ENCODE data around the gene SLC39A12.
"Not testable (repeated sequence)": the region's sequence is repeated elsewhere in the genome, so short reads cannot be mapped to it uniquely, and the experiment has no call there.

Gene SLC39A12

DNA sequence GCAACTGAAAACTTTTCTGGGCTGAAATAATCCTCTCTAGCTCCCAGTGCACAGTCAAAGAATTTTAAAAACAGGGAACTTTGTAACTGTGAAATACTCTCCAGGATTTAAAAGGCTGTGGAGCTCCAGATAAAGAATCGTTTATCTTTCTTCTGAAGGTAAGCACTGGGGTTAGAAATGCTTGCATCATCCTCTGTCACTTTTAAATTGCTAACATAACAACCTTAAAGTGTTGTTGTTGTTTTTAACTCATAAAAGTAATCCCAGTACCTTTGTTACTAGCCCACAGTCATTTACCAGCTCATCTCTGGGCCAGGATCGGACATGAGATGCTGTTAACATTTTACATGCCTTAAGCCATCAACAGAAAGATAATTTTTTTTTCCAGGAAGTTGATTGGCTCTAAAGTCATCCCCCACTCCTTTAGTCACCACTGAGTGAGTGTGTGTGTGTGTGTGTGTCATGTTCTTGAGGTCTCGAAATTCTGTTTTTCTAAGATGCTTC, at the start of gene SLC39A12:
Gene SLC39A12, plus strand, starts transcription at position 51 of the 504 bp plus-strand sequence. CDS start 1,359 bp downstream, outside the sequence.
- DNase-seq (ENCODE audit: low read depth) = peak; percentile 52

DNA sequence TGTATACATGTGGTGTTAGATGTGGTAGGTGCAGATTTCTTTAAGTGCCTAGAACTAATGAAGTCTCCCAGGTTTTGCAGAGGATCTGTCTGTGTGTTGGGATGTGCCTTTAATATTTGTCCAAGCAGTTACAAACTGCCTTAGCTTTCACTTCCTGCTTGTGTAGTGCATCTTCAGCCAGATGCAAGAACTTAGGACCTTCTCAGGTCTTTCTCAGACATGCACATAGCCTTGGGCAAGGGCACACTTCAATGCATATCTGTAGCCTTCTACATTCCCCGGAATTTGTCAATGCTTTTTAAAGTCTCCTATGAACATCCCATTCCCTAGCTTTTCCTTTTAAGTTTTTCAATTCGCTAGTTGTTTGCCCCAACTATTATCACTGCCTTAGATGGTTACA, 47.2 kb upstream of the SLC39A12 start:
- DNase-seq (ENCODE audit: low read depth) = no peak

GRCh38 chr10:17905491-17905890, 46.2 kb upstream of the SLC39A12 start:
- DNase-seq (ENCODE audit: low read depth) = peak; percentile 44

DNA sequence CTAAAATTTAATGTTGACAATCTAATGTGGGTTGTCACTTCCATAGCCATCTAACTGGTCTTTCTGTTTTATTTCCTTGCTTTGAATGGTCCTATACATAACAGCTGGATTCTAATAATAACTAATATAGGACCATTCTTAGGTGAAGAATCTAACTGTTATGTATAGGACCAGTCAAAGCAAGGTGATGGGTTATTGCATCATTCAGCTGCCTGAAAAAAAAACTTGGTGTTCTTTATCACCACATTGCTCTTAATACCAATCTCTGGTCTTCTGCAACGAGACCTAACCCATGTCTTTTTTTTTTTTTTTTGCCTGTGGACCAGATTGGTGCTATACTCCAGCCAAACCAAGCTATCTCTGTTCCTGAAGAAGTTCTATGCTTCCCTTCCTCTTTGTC, 45.7 kb upstream of the SLC39A12 start:
- no peak for DNase-seq (ENCODE audit: low read depth)

DNA sequence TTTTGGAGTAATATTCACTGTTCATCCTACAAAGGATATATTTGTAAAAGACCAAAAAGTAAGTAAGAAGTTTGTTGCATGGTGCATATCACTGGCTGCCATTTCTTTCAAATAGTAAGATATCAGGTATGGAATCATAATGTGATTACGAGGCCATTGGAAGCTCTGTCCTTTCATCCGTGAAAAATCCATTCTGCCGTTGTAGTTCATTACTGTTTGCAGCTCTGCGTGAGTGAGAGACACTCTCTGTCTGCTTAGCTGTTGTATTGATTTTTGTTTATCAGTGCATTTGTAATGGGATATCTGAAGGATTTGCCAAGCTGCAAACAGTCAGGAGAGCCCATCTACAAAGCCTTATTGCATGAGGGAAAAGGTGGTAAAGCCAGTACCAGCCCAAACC, 44.1 kb upstream of the SLC39A12 start:
- no peak for DNase-seq (ENCODE audit: low read depth)

DNA sequence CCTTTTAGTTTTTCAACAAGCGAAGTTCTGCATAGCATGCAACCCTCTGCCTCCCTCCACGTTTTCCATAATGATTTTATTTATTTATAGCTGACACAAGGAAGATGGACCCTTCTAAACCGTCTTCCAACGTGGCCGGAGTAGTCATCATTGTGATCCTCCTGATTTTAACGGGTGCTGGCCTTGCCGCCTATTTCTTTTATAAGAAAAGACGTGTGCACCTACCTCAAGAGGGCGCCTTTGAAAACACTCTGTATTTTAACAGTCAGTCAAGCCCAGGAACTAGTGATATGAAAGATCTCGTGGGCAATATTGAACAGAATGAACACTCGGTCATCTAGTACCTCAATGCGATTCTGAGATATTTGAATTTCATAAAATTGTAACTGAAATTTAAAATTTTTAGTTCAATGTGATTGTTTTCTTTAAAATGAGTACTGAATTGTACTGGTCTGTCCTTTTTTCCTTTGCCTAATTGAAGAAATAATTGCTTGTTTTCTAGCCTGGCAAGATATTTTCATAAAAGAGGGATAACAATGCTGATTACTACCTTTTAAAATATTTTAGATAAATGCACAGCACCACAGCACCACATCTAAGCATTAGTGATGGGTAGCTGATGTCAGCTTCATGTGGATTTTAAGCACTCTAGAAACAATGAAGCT, 41.5 kb upstream of the SLC39A12 start:
- DNase-seq (ENCODE audit: low read depth) = peak; percentile 66

- no peak for DNase-seq (ENCODE audit: low read depth)
These were observed 39.0 kb upstream of the SLC39A12 start for GRCh38 chr10:17912754-17913153.

GRCh38 chr10:17913604-17914003, 38.1 kb upstream of the SLC39A12 start:
- no peak for DNase-seq (ENCODE audit: low read depth)

DNA sequence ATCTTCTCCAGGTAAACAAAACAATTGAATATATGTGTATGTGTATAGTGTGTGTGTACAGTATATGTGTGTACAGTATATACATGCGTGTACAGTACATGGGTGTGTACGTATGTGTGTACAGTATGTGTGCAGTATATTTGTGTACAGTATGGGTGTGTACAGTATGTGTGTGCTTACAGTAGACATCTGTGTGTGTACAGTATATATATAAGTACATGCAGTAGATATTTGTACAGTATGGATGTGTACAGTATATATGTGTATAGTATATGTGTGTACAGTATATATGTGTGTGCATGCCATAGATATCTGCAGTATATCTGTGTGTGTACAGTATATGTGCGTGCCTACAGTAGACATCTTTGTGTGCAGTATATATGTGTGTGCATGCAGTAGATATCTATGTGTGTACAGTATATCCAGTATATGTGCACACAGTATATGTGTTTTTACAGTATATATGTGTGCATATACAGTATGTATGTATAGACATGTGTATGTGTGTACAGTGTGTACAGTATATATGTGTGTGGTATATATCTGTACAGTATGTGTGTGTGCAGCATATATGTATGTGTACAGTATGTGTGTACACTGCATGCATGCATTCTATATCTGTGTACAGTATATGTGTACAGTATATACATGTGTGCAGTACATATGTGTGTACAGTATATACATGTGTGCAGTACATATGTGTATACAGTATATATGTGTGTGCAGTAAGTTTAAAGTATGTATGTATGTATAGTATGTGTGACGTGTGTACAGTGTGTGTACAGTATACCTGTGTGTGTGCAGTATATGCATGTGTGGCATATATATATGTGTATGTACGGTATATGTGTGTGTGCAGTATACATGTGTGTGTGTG, 37.3 kb upstream of the SLC39A12 start:
- no peak for DNase-seq (ENCODE audit: low read depth)

- peak; percentile 3 for DNase-seq (ENCODE audit: low read depth)
These were observed 36.5 kb upstream of the SLC39A12 start for GRCh38 chr10:17915181-17915580.

GRCh38 chr10:17918187-17918903, 33.4 kb upstream of the SLC39A12 start:
- DNase-seq (ENCODE audit: low read depth) = no peak

DNA sequence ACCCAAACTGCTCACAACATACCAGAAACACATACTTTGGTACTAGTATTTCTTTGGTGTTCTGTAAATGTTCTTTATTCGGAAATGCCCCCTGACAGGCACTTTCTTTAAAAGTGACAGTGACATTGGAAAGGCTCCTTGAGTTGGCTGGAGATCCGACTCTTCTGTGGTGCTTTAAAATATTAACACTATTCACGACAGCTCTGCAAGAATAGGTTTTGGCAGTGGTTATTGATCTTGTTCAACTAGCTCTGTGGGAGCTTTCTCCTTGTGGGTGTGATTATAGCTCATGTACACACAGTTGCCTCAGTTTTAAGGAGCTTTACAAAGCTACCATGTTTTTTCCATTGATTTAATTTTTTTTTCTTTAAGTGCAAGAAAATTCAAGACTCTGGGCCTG, 30.3 kb upstream of the SLC39A12 start:
- DNase-seq (ENCODE audit: low read depth) = no peak

- DNase-seq (ENCODE audit: low read depth) = peak; percentile 80
These were observed 28.0 kb upstream of the SLC39A12 start for GRCh38 chr10:17923728-17924127.

GRCh38 chr10:17943033-17943745, 8.5 kb upstream of the SLC39A12 start:
- no peak for DNase-seq (ENCODE audit: low read depth)

- not testable (repeated sequence) for DNase-seq (ENCODE audit: low read depth)
These were observed 1.4 kb upstream of the SLC39A12 start for GRCh38 chr10:17950269-17950668.

- DNase-seq (ENCODE audit: low read depth) = no peak
These were observed 992 bp upstream of the SLC39A12 start for GRCh38 chr10:17950726-17951125.

DNA sequence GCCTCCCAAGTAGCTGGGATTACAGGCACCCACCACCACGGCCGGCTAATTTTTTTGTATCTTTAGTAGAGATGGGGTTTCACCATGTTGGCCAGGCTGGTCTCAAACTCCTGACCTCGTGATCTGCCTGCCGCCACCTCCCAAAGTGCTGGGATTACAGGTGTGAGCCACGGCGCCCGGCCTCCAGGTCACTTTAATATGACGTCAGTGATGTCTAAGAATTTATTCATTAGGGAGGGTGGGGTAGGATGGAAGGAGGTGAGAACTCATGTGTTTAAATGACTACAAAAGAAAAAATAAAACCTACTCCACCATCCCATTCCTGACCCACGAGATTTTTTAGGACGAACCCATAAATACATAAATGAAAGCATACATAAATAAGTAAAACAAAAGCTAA, 2.7 kb downstream of the SLC39A12 start:
- not testable (repeated sequence) for DNase-seq (ENCODE audit: low read depth)

DNA sequence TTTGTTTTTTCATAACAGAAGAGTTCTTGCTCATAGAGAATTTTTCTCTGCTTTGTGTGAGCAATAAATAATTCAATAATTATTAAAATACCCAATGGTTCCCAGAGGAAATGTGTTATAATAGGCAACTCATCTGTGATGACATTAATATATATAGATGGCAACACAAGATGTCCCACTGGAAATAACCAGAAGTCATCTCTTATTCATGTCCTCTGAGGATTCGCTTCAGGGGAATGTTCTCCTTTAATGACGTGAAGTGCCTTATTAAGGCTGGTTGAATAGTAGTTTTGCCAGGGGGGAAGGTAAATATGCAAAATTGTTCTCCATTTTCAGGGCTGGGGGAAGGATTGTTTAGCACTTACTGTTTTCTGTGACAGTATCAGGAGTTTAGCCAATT, 3.1 kb downstream of the SLC39A12 start:
- DNase-seq (ENCODE audit: low read depth) = no peak

GRCh38 chr10:17958049-17958448, 6.3 kb downstream of the SLC39A12 start:
- no peak for DNase-seq (ENCODE audit: low read depth)

- no peak for DNase-seq (ENCODE audit: low read depth)
These were observed 8.2 kb downstream of the SLC39A12 start for GRCh38 chr10:17959870-17960269.

GRCh38 chr10:17961551-17962422, 10.1 kb downstream of the SLC39A12 start:
- peak; percentile 57 for DNase-seq (ENCODE audit: low read depth)
